Left ventricle myocardium superior (tissue), 1 donor: ENCODE data around the gene NRXN2. TPM values are rescaled to one million over a fixed set of nuclear protein-coding genes. Genes with fewer than 3 reads are reported as not detected.
A peak's percentile ranks its signal among the peaks of the same experiment; 100 is the strongest.

Experiments used
- ATAC-seq: fragments of 200-7000 bp; cut with Tn5 transposase; one replicate; pipeline ENCODE4 v1.9.1; 2020; ENCODE audit warnings: mild to moderate bottlenecking, moderate library complexity
- DNase-seq: peaks from one replicate; pipeline ENCODE4 v3.0.0-alpha.2; 2020
- intact Hi-C: fragments of 100-400 bp; cut with micrococcal nuclease; formaldehyde crosslinking; loops from one replicate; pipeline ENCODE4 v1.11.0; 2022
- total RNA-seq: library from RNA; stranded (reverse); fragmentation: NEBNext Ultra II Directional; extraction: Animal tissue kit (Norgen Biotek cat#: 25700); gene quantifications from one replicate; pipeline ENCODE4 v1.2.1, GENCODE V29; 2021
- donor health status: DM: no; HTN: yes; CAD: no; lungs with severe emphysema.

Gene NRXN2
- total RNA-seq, 1 donor from 2014 or later, result 0.97 TPM

- intact Hi-C loops, result no loop called here
- DNase-seq, result no peak
- ATAC-seq, result peak; percentile 18
Measured at GRCh38 chr11:64624883-64625481, 98.0 kb downstream of the NRXN2 start.

- intact Hi-C loops, result no loop called here
- no peak for DNase-seq
- no peak for ATAC-seq
Measured at GRCh38 chr11:64622681-64623080, 100.3 kb downstream of the NRXN2 start.

- intact Hi-C loops, result no loop called here
- DNase-seq (no peak), ATAC-seq (no peak)
Measured at GRCh38 chr11:64621283-64622019, 101.5 kb downstream of the NRXN2 start.

- intact Hi-C loops, result no loop called here
- peak; percentile 17 for ATAC-seq
- DNase-seq, result no peak
Measured at GRCh38 chr11:64620381-64620971, 102.5 kb downstream of the NRXN2 start.

- intact Hi-C loops, result no loop called here
- DNase-seq, result peak; percentile 44
- peak; percentile 46 for ATAC-seq
Measured at GRCh38 chr11:64619811-64620380, 103.1 kb downstream of the NRXN2 start.

GRCh38 chr11:64619196-64619595 is 103.8 kb downstream of the NRXN2 start:
- ATAC-seq (no peak), DNase-seq (no peak)
- intact Hi-C loops, result no loop called here

- no peak for ATAC-seq
- intact Hi-C loops, result no loop called here
- no peak for DNase-seq
Measured at GRCh38 chr11:64616817-64617216, 106.2 kb downstream of the NRXN2 start.

GRCh38 chr11:64614917-64615316 is 108.1 kb downstream of the NRXN2 start:
- ATAC-seq (no peak), DNase-seq (no peak)
- intact Hi-C loops, result no loop called here

GRCh38 chr11:64613648-64614047 is 109.3 kb downstream of the NRXN2 start:
- no peak for ATAC-seq
- no peak for DNase-seq
- intact Hi-C loops, result no loop called here

GRCh38 chr11:64611869-64612646 is 110.9 kb downstream of the NRXN2 start:
- ATAC-seq, result no peak
- intact Hi-C loops, result no loop called here
- no peak for DNase-seq

GRCh38 chr11:64611176-64611575 is 111.8 kb downstream of the NRXN2 start:
- ATAC-seq, result no peak
- intact Hi-C loops, result no loop called here
- no peak for DNase-seq

GRCh38 chr11:64610596-64610995 is 112.4 kb downstream of the NRXN2 start:
- ATAC-seq (no peak), DNase-seq (no peak)
- intact Hi-C loops, result no loop called here

GRCh38 chr11:64609436-64610047 is 113.5 kb downstream of the NRXN2 start:
- intact Hi-C loops, result no loop called here
- DNase-seq (no peak), ATAC-seq (no peak)

GRCh38 chr11:64608636-64609035 is 114.4 kb downstream of the NRXN2 start:
- no peak for ATAC-seq
- intact Hi-C loops, result no loop called here
- DNase-seq, result no peak

GRCh38 chr11:64608046-64608445 is 115.0 kb downstream of the NRXN2 start:
- ATAC-seq, result peak; percentile 86
- peak; percentile 56 for DNase-seq
- intact Hi-C loops, result no loop called here

- DNase-seq (no peak), ATAC-seq (peak; percentile 37)
- intact Hi-C loops, result no loop called here
Measured at GRCh38 chr11:64607381-64607985, 115.5 kb downstream of the NRXN2 start.

- DNase-seq, result no peak
- no peak for ATAC-seq
- intact Hi-C loops, result no loop called here
Measured at GRCh38 chr11:64606796-64607380, 116.1 kb downstream of the NRXN2 start.
